MCF 10A (cell line): Measurements from ENCODE around the gene LDLRAD4. TPM values are rescaled to one million over a fixed set of nuclear protein-coding genes. Genes with fewer than 3 reads are reported as not detected.

Experiments used
- BruUV-seq: library from RNA; stranded (reverse); fragments of 400-500 nt; replicated peaks from 2 replicates; lab custom pipeline; 2021; lab: Mats Ljungman, UMichigan
- CTCF ChIA-PET: fragments of 300-600 bp; sonication (Branson Sonifier 250); formaldehyde crosslinking; extraction: SDS; loops from one replicate; lab custom pipeline; 2021; ENCODE audit warnings: antibody characterized with exemption, inconsistent platforms; lab: Yijun Ruan, JAX
- POLR2A ChIA-PET: fragments of 300-600, 350-650 bp; sonication (Branson Sonifier 250); formaldehyde crosslinking; extraction: SDS; loops from one replicate; lab custom pipeline; 2020; ENCODE audit warnings: antibody characterized with exemption, inconsistent platforms; lab: Yijun Ruan, JAX
- DNase-seq: peaks from one replicate; pipeline ENCODE4 v3.0.0-alpha.2; 2018; ENCODE audit not compliant: unreplicated experiment
- H3K27ac Mint-ChIP-seq: one replicate; pipeline ENCODE4 v1.8.0; 2022; ENCODE audit warnings: mild to moderate bottlenecking, low read depth, mixed read lengths; ENCODE audit not compliant: unreplicated experiment
- H3K27me3 Mint-ChIP-seq: one replicate; pipeline ENCODE4 v1.8.0; 2022; ENCODE audit warnings: mixed read lengths; ENCODE audit not compliant: insufficient read depth, unreplicated experiment
- H3K36me3 Mint-ChIP-seq: one replicate; pipeline ENCODE4 v1.8.0; 2022; ENCODE audit warnings: mild to moderate bottlenecking, moderate library complexity, mixed read lengths; ENCODE audit not compliant: insufficient read depth, unreplicated experiment
- H3K4me1 Mint-ChIP-seq: one replicate; pipeline ENCODE4 v1.8.0; 2022; ENCODE audit warnings: mixed read lengths; ENCODE audit not compliant: insufficient read depth, unreplicated experiment
- H3K4me3 Mint-ChIP-seq: one replicate; pipeline ENCODE4 v1.8.0; 2022; ENCODE audit warnings: mild to moderate bottlenecking, moderate library complexity, mixed read lengths; ENCODE audit not compliant: unreplicated experiment
- H3K9me3 Mint-ChIP-seq: one replicate; pipeline ENCODE4 v1.8.0; 2022; ENCODE audit warnings: mixed read lengths; ENCODE audit not compliant: unreplicated experiment
- CTCF ChIP-seq: fragments of 200-600 bp; IDR thresholded peaks from one replicate; pipeline ENCODE4 v1.8.0; 2022; ENCODE audit warnings: antibody characterized with exemption, mild to moderate bottlenecking; ENCODE audit not compliant: unreplicated experiment
- intact Hi-C: fragments of 100-400 bp; cut with micrococcal nuclease; formaldehyde crosslinking; loops from 2 replicates; pipeline ENCODE4 v1.14.1; 2022
- total RNA-seq: library from RNA; stranded (reverse); gene quantifications from 2 replicates; pipeline ENCODE4 v1.2.3, GENCODE V29; 2022

The LDLRAD4 gene
- total RNA-seq, 1 experiment from 2014 or later = not detected

GRCh38 chr18:13455471-13455870 lies 236.9 kb downstream of the LDLRAD4 start:
- POLR2A ChIA-PET = no interaction called here
- intact Hi-C loops = no loop called here
- CTCF ChIA-PET = no interaction called here

GRCh38 chr18:13455960-13456481 lies 237.5 kb downstream of the LDLRAD4 start:
- BruUV-seq = no TSS peak
- intact Hi-C loops = no loop called here
- ChIA-PET POLR2A (no interaction called here), CTCF (no interaction called here)
- H3K27ac Mint-ChIP-seq = no peak overlapping the region
- peaks cover 5% of the 10 kb centered on the region for H3K36me3 Mint-ChIP-seq
- H3K4me3 Mint-ChIP-seq = no peak overlapping the region
- H3K9me3 Mint-ChIP-seq = peaks cover 12% of the 10 kb centered on the region
- no peaks in the 10 kb centered on the region for H3K4me1 Mint-ChIP-seq
- TF ChIP-seq CTCF = no peak
- H3K27me3 Mint-ChIP-seq = no peaks in the 10 kb centered on the region
- DNase-seq = no peak

More at GRCh38 chr18:13455471-13455870, 236.9 kb downstream of the LDLRAD4 start:
- BruUV-seq = no TSS peak
- no peaks in the 10 kb centered on the region for H3K27me3 Mint-ChIP-seq
- peaks cover 12% of the 10 kb centered on the region for H3K9me3 Mint-ChIP-seq
- H3K4me3 Mint-ChIP-seq = no peak overlapping the region
- DNase-seq = no peak
- H3K36me3 Mint-ChIP-seq = peaks cover 5% of the 10 kb centered on the region
- no peak for TF ChIP-seq CTCF
- H3K27ac Mint-ChIP-seq = no peak overlapping the region
- H3K4me1 Mint-ChIP-seq = no peaks in the 10 kb centered on the region

- no TSS peak for BruUV-seq
- Mint-ChIP-seq H3K4me1 (no peaks in the 10 kb centered on the region), H3K27me3 (no peaks in the 10 kb centered on the region), H3K27ac (no peak overlapping the region), H3K9me3 (peaks cover 16% of the 10 kb centered on the region), H3K4me3 (no peak overlapping the region), H3K36me3 (peaks cover 5% of the 10 kb centered on the region)
- DNase-seq = no peak
- TF ChIP-seq CTCF = no peak
- ChIA-PET POLR2A (no interaction called here), CTCF (no interaction called here)
- intact Hi-C loops = no loop called here
Measured at GRCh38 chr18:13456736-13457271, 238.2 kb downstream of the LDLRAD4 start.

- Mint-ChIP-seq H3K4me1 (no peaks in the 10 kb centered on the region), H3K9me3 (peaks cover 16% of the 10 kb centered on the region), H3K27me3 (no peaks in the 10 kb centered on the region), H3K27ac (no peak overlapping the region), H3K36me3 (peaks cover 5% of the 10 kb centered on the region), H3K4me3 (no peak overlapping the region)
- no peak for DNase-seq
- ChIA-PET POLR2A (no interaction called here), CTCF (no interaction called here)
- BruUV-seq = no TSS peak
- no peak for TF ChIP-seq CTCF
- intact Hi-C loops = no loop called here
Measured at GRCh38 chr18:13457327-13457726, 238.8 kb downstream of the LDLRAD4 start.
